Ovary (tissue), 3 donors: ENCODE data around the gene PANK4.

ENCODE experiments used
- EP300 ChIP-seq: sonication (generic); formaldehyde crosslinking; IDR thresholded peaks from one replicate; pipeline ENCODE4 v1.6.1; 2017; ENCODE audit warnings: antibody characterized with exemption
- TF ChIP-seq, protein P1 (sequence below), 3 donors: fragments of 450-650 bp in 2 of 3; fragments of 200-600 bp in 1 of 3; IDR thresholded peaks; one replicate each; pipeline versions ENCODE4 v1.5.1 to v1.8.0; 2016 to 2022; ENCODE audit warnings: antibody characterized with exemption in 3 of 3, mild to moderate bottlenecking in 1 of 3
- donor health status: DM: no; HTN: no; CAD: no.

DNA sequence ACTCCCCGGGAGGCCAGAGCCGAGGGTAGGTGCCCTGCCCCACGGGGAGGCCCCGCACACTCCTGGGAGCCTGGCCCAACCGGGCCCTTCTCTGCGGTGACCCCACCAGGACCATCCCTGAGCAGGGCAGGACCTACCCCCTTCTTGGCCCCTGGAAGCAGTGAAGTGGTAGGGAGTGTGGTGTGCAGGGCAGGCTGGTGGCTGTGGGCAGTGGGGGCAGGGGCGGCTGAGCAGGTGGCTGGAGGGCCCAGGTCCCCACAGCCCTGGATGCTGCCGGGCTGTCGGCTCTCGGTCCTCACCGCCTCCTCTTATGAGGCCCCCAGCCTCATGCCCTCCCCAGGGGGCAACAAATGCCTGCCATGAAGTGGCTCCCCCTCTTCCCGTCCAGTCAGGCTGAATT, 30.9 kb downstream of the PANK4 start:
- TF ChIP-seq, protein P1, sequence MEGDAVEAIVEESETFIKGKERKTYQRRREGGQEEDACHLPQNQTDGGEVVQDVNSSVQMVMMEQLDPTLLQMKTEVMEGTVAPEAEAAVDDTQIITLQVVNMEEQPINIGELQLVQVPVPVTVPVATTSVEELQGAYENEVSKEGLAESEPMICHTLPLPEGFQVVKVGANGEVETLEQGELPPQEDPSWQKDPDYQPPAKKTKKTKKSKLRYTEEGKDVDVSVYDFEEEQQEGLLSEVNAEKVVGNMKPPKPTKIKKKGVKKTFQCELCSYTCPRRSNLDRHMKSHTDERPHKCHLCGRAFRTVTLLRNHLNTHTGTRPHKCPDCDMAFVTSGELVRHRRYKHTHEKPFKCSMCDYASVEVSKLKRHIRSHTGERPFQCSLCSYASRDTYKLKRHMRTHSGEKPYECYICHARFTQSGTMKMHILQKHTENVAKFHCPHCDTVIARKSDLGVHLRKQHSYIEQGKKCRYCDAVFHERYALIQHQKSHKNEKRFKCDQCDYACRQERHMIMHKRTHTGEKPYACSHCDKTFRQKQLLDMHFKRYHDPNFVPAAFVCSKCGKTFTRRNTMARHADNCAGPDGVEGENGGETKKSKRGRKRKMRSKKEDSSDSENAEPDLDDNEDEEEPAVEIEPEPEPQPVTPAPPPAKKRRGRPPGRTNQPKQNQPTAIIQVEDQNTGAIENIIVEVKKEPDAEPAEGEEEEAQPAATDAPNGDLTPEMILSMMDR (IDR thresholded peaks at IDR 0.05), result no peak
- TF ChIP-seq EP300, result no peak
